ENCODE results near the gene CTXND2.

DNA sequence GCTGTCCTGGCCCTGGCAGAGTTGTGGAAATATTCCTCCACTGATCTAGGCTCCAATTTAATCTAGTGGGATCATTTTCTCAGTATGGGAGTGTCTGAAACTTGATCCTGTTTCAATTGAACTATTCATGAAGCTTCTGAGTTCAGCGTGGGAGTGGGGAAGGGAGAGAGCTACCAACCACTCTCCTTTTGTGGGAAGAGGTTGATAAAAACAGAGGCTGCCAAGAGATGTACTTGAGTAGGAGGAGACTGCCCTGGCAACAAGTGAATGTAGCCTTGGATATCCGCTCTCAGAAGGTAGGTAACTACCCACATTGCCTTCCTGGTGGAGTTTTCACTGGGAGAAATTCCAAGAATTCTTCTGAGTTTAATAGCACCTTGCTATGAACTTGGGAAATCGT, at the start of gene CTXND2:
- TF ChIP-seq, protein P1, sequence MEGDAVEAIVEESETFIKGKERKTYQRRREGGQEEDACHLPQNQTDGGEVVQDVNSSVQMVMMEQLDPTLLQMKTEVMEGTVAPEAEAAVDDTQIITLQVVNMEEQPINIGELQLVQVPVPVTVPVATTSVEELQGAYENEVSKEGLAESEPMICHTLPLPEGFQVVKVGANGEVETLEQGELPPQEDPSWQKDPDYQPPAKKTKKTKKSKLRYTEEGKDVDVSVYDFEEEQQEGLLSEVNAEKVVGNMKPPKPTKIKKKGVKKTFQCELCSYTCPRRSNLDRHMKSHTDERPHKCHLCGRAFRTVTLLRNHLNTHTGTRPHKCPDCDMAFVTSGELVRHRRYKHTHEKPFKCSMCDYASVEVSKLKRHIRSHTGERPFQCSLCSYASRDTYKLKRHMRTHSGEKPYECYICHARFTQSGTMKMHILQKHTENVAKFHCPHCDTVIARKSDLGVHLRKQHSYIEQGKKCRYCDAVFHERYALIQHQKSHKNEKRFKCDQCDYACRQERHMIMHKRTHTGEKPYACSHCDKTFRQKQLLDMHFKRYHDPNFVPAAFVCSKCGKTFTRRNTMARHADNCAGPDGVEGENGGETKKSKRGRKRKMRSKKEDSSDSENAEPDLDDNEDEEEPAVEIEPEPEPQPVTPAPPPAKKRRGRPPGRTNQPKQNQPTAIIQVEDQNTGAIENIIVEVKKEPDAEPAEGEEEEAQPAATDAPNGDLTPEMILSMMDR (IDR thresholded peaks at IDR 0.05): no peak
- no peak for TF ChIP-seq POLR2A (IDR thresholded peaks at IDR 0.05)
- TF ChIP-seq EP300 (IDR thresholded peaks at IDR 0.05): no peak
